HCT116 (cell line): Measurements from ENCODE around the gene HOXD9. TPM values are rescaled to one million over a fixed set of nuclear protein-coding genes. Genes with fewer than 3 reads are reported as not detected.

ENCODE experiments used
- ATAC-seq: fragments of 200-7000 bp; cut with Tn5 transposase; 2 replicates; pipeline ENCODE4 v1.9.1; 2020; ENCODE audit warnings: mild to moderate bottlenecking, moderate library complexity
- BruUV-seq: library from RNA; stranded (reverse); fragments of 400-500 nt; replicated peaks from 2 replicates; lab custom pipeline; 2021; lab: Mats Ljungman, UMichigan
- CTCF ChIA-PET: fragments of 300-600 bp; sonication (Branson Sonifier 250); formaldehyde crosslinking; loops from one replicate; lab custom pipeline; 2021; ENCODE audit warnings: antibody characterized with exemption; lab: Charles Lee
- POLR2A ChIA-PET: fragments of 300-600, 350-600 bp; sonication (Branson Sonifier 250); formaldehyde crosslinking; loops from one replicate; lab custom pipeline; 2021; ENCODE audit warnings: antibody characterized with exemption; lab: Charles Lee
- RAD21 ChIA-PET, 2 experiments: fragments of 300-600 bp; sonication (Branson Sonifier 250); formaldehyde crosslinking; loops; one replicate each; lab custom pipeline; 2023; ENCODE audit warnings: low total read pairs in 2 of 2; ENCODE audit not compliant: uncharacterized antibody in 2 of 2, unreplicated experiment in 2 of 2, low non-redundant PET in 1 of 2; lab: Charles Lee
- DNase-seq: peaks from one replicate; pipeline ENCODE4 v3.0.0-alpha.2; 2010; ENCODE audit warnings: low read depth, low spot score
- H2AFZ ChIP-seq: fragments of 200-600 bp; shearing (Covaris generic), sonication (generic); 2 replicates; pipeline ENCODE4 v1.6.1; 2017; ENCODE audit warnings: low read depth, mixed run types, mixed read lengths, antibody characterized with exemption, low read length; ENCODE audit not compliant: poor library complexity, severe bottlenecking
- H3K27ac ChIP-seq: 2 replicates; pipeline ENCODE4 v1.5.1; 2012; ENCODE audit warnings: low read depth, low read length
- H3K27me3 ChIP-seq: fragments of 200-600 bp; sonication (generic); 2 replicates; pipeline ENCODE4 v1.6.1; 2016; ENCODE audit warnings: mixed run types, low read length, mixed read lengths; ENCODE audit not compliant: insufficient read depth
- H3K36me3 ChIP-seq, 2 experiments: fragments of 200-500 bp in 1 of 2; fragments of 200-600 bp in 1 of 2; sonication (Bioruptor generic) in 1 of 2; sonication (generic) in 1 of 2; 2 replicates each; pipeline versions ENCODE4 v1.5.1 to v1.6.1; 2014 to 2016; ENCODE audit warnings: low read length in 2 of 2, inconsistent platforms in 1 of 2, mixed read lengths in 1 of 2, mixed run types in 1 of 2; ENCODE audit not compliant: insufficient read depth in 2 of 2, control insufficient read depth in 1 of 2
- H3K4me1 ChIP-seq, 2 experiments: fragments of 200-600 bp in 1 of 2; sonication (generic) in 1 of 2; 2 replicates each; pipeline versions ENCODE4 v1.5.1 to v1.6.1; 2012 to 2017; ENCODE audit warnings: low read length in 2 of 2, inconsistent platforms in 1 of 2, mild to moderate bottlenecking in 1 of 2, mixed read lengths in 1 of 2, mixed run types in 1 of 2, moderate library complexity in 1 of 2; ENCODE audit not compliant: insufficient read depth in 2 of 2, control insufficient read depth in 1 of 2
- H3K4me2 ChIP-seq: fragments of 200-600 bp; sonication (generic); 2 replicates; pipeline ENCODE4 v1.6.1; 2017; ENCODE audit warnings: mixed run types, low read length, mixed read lengths
- H3K4me3 ChIP-seq, 2 experiments: fragments of 200-600 bp in 1 of 2; sonication (generic) in 1 of 2; replicated peaks in 1 of 2; 2 replicates each; pipeline ENCODE4 v1.5.1; 2011 to 2016; ENCODE audit warnings: low read length in 2 of 2, control low read depth in 1 of 2, low read depth in 1 of 2, mild to moderate bottlenecking in 1 of 2, mixed read lengths in 1 of 2, mixed run types in 1 of 2
- H3K79me2 ChIP-seq: fragments of 200-600 bp; sonication (generic); 2 replicates; pipeline ENCODE4 v1.6.1; 2017; ENCODE audit warnings: mild to moderate bottlenecking, mixed run types, low read length, moderate library complexity, mixed read lengths; ENCODE audit not compliant: insufficient read depth
- H3K9ac ChIP-seq: fragments of 200-600 bp; sonication (generic); 2 replicates; pipeline ENCODE4 v1.6.1; 2016; ENCODE audit warnings: low read length, mixed read lengths
- H3K9me2 ChIP-seq: fragments of 200-600 bp; sonication (generic), shearing (Covaris generic); 2 replicates; pipeline ENCODE4 v1.6.1; 2017; ENCODE audit warnings: mixed run types, mild to moderate bottlenecking, moderate library complexity; ENCODE audit not compliant: insufficient read depth
- H3K9me3 ChIP-seq, 2 experiments: fragments of 200-500 bp in 1 of 2; fragments of 200-600 bp in 1 of 2; sonication (Bioruptor generic) in 1 of 2; sonication (generic) in 1 of 2; 2 replicates each; pipeline ENCODE4 v1.6.1; 2014 to 2017; ENCODE audit warnings: low read length in 2 of 2, mixed read lengths in 2 of 2, inconsistent platforms in 1 of 2, low read depth in 1 of 2, mild to moderate bottlenecking in 1 of 2, mixed run types in 1 of 2, moderate library complexity in 1 of 2; ENCODE audit not compliant: control insufficient read depth in 1 of 2, insufficient read depth in 1 of 2
- H4K20me1 ChIP-seq: fragments of 200-600 bp; sonication (generic), shearing (Covaris generic); 2 replicates; pipeline ENCODE4 v1.6.1; 2017; ENCODE audit warnings: mixed run types, mild to moderate bottlenecking, moderate library complexity; ENCODE audit not compliant: insufficient read depth
- ATF3 ChIP-seq: IDR thresholded peaks from 2 replicates; pipeline ENCODE4 v1.6.1; 2012
- CBX3 ChIP-seq: IDR thresholded peaks from 2 replicates; pipeline ENCODE4 v1.6.1; 2012; ENCODE audit warnings: low read depth
- CTCF ChIP-seq, 3 experiments: fragments of 200-600 bp in 1 of 3; sonication (generic) in 1 of 3; IDR thresholded peaks in 2 of 3; conservative IDR thresholded peaks in 1 of 3; 2 replicates each; pipeline ENCODE4 v1.5.1; 2012 to 2017; ENCODE audit warnings: low read depth in 2 of 3, low read length in 2 of 3, antibody characterized with exemption in 1 of 3, borderline replicate concordance in 1 of 3, control low read depth in 1 of 3, mild to moderate bottlenecking in 1 of 3, mixed read lengths in 1 of 3, mixed run types in 1 of 3, moderate library complexity in 1 of 3; ENCODE audit not compliant: insufficient read depth in 1 of 3
- EGR1 ChIP-seq: IDR thresholded peaks from 2 replicates; pipeline ENCODE4 v1.6.1; 2012; ENCODE audit warnings: low read depth
- ELF1 ChIP-seq: IDR thresholded peaks from 2 replicates; pipeline ENCODE4 v1.6.1; 2012; ENCODE audit warnings: low read depth, borderline replicate concordance
- EZH2phosphoT487 ChIP-seq: fragments of 200-600 bp; IDR thresholded peaks from 2 replicates; pipeline ENCODE4 v1.6.1; 2018; ENCODE audit warnings: antibody characterized with exemption, borderline replicate concordance
- FOSL1 ChIP-seq: IDR thresholded peaks from 2 replicates; pipeline ENCODE4 v1.6.1; 2012; ENCODE audit warnings: low read depth
- MAX ChIP-seq: IDR thresholded peaks from 2 replicates; pipeline ENCODE4 v1.6.1; 2012
- POLR2A ChIP-seq: IDR thresholded peaks from 2 replicates; pipeline ENCODE4 v1.7.0; 2011; ENCODE audit warnings: borderline replicate concordance; ENCODE audit not compliant: insufficient read depth, insufficient read length; ENCODE audit errors: extremely low read depth
- POLR2AphosphoS5 ChIP-seq: IDR thresholded peaks from 2 replicates; pipeline ENCODE4 v1.6.1; 2011; ENCODE audit warnings: mild to moderate bottlenecking, low read depth, low read length, moderate library complexity
- RAD21 ChIP-seq: IDR thresholded peaks from 2 replicates; pipeline ENCODE4 v1.6.1; 2012; ENCODE audit warnings: low read depth, mild to moderate bottlenecking
- SIN3A ChIP-seq: IDR thresholded peaks from 2 replicates; pipeline ENCODE4 v1.6.1; 2012; ENCODE audit warnings: low read depth
- SP1 ChIP-seq: IDR thresholded peaks from 2 replicates; pipeline ENCODE4 v1.6.1; 2012; ENCODE audit warnings: low read depth
- SRF ChIP-seq: IDR thresholded peaks from 2 replicates; pipeline ENCODE4 v1.6.1; 2012; ENCODE audit warnings: low read depth
- TCF7L2 ChIP-seq: IDR thresholded peaks from 2 replicates; pipeline ENCODE4 v1.7.0; 2011; ENCODE audit warnings: borderline replicate concordance, inconsistent platforms; ENCODE audit not compliant: insufficient read depth, insufficient read length; ENCODE audit errors: extremely low read depth
- YY1 ChIP-seq: IDR thresholded peaks from 2 replicates; pipeline ENCODE4 v1.6.1; 2011; ENCODE audit warnings: low read length, low read depth, moderate library complexity, mild to moderate bottlenecking; ENCODE audit not compliant: insufficient replicate concordance; ENCODE audit errors: extremely low read depth
- ZBTB33 ChIP-seq: IDR thresholded peaks from 2 replicates; pipeline ENCODE4 v1.6.1; 2011; ENCODE audit warnings: mild to moderate bottlenecking, low read length, moderate library complexity; ENCODE audit not compliant: insufficient replicate concordance; ENCODE audit errors: extremely low read depth
- ZFX ChIP-seq: fragments of 450-650 bp; IDR thresholded peaks from 2 replicates; pipeline ENCODE4 v1.6.1; 2017
- ZNF274 ChIP-seq: fragments of 200-500 bp; sonication (Bioruptor generic); IDR thresholded peaks from 2 replicates; pipeline ENCODE4 v1.6.1; 2014; ENCODE audit warnings: mild to moderate bottlenecking, low read depth, low read length, inconsistent platforms
- intact Hi-C: fragments of 100-400 bp; cut with micrococcal nuclease; formaldehyde crosslinking; loops from 2 replicates; pipeline ENCODE4 v1.10.0; 2022
- total RNA-seq: library from RNA; stranded (reverse); gene quantifications from one replicate; pipeline ENCODE4 v1.2.1, GENCODE V29; 2021; ENCODE audit not compliant: unreplicated experiment

Gene HOXD9
- total RNA-seq, 1 experiment from 2014 or later: not detected

GRCh38 chr2:176076796-176077195 lies 45.7 kb upstream of the HOXD9 start:
- H3K4me3 ChIP-seq: no peak overlapping the region
- no peak overlapping the region for H3K9ac ChIP-seq
- RAD21 ChIA-PET: no interaction called here
- no peak overlapping the region for H3K4me2 ChIP-seq
- no peaks in the 10 kb centered on the region for H3K79me2 ChIP-seq
- H3K27me3 ChIP-seq: no peaks in the 10 kb centered on the region
- H2AFZ ChIP-seq: no peak overlapping the region
- DNase-seq (no peak), ATAC-seq (no peak)
- BruUV-seq: no TSS peak
- no peaks in the 10 kb centered on the region for H3K9me2 ChIP-seq
- POLR2A ChIA-PET: no interaction called here
- TF ChIP-seq CBX3: no peak
- TF ChIP-seq ELF1: no peak
- TF ChIP-seq SRF: no peak
- no peak for TF ChIP-seq EGR1
- no peak for TF ChIP-seq ZFX
- no peak for TF ChIP-seq TCF7L2
- TF ChIP-seq MAX: no peak
- no peak for TF ChIP-seq CTCF (IDR thresholded peaks at IDR 0.05 in 2 of 3, conservative IDR thresholded peaks at IDR 0.05 in 1 of 3; ENCODE audit: borderline replicate concordance in 1 of 3, insufficient read depth in 1 of 3, low read depth in 2 of 3, low read length in 2 of 3)
- no peak for TF ChIP-seq FOSL1
- no peak for TF ChIP-seq YY1
- no peak for TF ChIP-seq ZNF274
- no peak for TF ChIP-seq EZH2phosphoT487
- no peak for TF ChIP-seq SIN3A
- no peak for TF ChIP-seq ATF3
- no peak for TF ChIP-seq ZBTB33
- no peak for TF ChIP-seq RAD21
- TF ChIP-seq SP1: no peak
- no peak for TF ChIP-seq POLR2A
- no peak for TF ChIP-seq POLR2AphosphoS5
- H3K36me3 ChIP-seq: no peaks in the 10 kb centered on the region
- H3K27ac ChIP-seq: no peak overlapping the region
- no peaks in the 10 kb centered on the region for H3K4me1 ChIP-seq
- H4K20me1 ChIP-seq: no peaks in the 10 kb centered on the region
- CTCF ChIA-PET: no interaction called here
- intact Hi-C loops: no loop called here
- H3K9me3 ChIP-seq: no peaks in the 10 kb centered on the region; a peak in 1 of 4 replicates
